ENCODE results near the gene ZNF853.

DNA sequence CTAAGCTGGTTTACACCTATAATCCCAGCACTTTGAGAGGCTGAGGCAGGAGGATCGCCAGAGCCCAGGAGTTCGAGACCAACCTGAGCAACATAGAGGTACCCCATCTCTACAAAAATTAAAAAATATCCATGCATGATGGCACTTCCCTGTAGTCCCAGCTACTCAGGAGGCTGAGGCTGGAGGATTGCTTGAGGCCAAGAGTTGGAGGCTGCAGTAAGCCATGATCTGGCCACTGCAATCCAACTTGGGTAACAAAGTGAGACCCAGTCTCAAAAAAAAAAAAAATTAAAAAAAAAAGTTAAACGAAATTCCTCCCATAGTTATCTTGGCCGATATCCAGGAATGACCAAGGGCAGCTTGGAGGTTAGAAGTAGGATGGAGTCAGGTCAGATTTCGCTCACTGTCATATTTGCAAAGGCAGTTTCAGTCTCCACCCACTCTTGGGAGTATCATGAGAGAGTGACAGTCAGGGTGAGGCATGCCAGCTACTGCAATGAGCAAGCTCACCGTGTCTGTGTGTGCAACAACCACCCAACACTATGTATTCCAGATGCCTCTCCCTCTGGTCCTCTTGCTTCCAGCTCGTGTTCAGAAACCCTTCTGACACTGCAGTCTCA lies 44.1 kb upstream of the ZNF853 start:
- TF ChIP-seq, protein P1, sequence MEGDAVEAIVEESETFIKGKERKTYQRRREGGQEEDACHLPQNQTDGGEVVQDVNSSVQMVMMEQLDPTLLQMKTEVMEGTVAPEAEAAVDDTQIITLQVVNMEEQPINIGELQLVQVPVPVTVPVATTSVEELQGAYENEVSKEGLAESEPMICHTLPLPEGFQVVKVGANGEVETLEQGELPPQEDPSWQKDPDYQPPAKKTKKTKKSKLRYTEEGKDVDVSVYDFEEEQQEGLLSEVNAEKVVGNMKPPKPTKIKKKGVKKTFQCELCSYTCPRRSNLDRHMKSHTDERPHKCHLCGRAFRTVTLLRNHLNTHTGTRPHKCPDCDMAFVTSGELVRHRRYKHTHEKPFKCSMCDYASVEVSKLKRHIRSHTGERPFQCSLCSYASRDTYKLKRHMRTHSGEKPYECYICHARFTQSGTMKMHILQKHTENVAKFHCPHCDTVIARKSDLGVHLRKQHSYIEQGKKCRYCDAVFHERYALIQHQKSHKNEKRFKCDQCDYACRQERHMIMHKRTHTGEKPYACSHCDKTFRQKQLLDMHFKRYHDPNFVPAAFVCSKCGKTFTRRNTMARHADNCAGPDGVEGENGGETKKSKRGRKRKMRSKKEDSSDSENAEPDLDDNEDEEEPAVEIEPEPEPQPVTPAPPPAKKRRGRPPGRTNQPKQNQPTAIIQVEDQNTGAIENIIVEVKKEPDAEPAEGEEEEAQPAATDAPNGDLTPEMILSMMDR (IDR thresholded peaks at IDR 0.05; ENCODE audit: low read depth, low read length, poor library complexity, severe bottlenecking) = no peak
- no peak for TF ChIP-seq EZH2phosphoT487 (IDR thresholded peaks at IDR 0.05; ENCODE audit: borderline replicate concordance, low read length)
